Caki2 (cell line): ENCODE measurements around the gene RPS27L. TPM values are rescaled to one million over a fixed set of nuclear protein-coding genes. Genes with fewer than 3 reads are reported as not detected.
"Not testable (repeated sequence)": the region's sequence is repeated elsewhere in the genome, so short reads cannot be mapped to it uniquely, and the experiment has no call there.

Experiments
- DNase-seq: peaks from one replicate; pipeline ENCODE4 v3.0.0-alpha.2; 2015; ENCODE audit warnings: low read depth
- in situ Hi-C: cut with HindIII; loops from 2 replicates; pipeline ENCODE4 v1.10.0; 2016; ENCODE audit warnings: low sequenced_read_pairs, low pct_unique_long_range_greater_than_20kb, mixed read lengths
- total RNA-seq: library from RNA; depleted of rRNA; stranded (reverse); fragments of >200 nt; shearing (Covaris generic); gene quantifications from 2 replicates; pipeline ENCODE4 v1.2.3, GENCODE V29; 2014; ENCODE audit warnings: low replicate concordance; rRNA removed

Gene RPS27L
- total RNA-seq, 1 experiment from 2014 or later: 227 TPM

DNA sequence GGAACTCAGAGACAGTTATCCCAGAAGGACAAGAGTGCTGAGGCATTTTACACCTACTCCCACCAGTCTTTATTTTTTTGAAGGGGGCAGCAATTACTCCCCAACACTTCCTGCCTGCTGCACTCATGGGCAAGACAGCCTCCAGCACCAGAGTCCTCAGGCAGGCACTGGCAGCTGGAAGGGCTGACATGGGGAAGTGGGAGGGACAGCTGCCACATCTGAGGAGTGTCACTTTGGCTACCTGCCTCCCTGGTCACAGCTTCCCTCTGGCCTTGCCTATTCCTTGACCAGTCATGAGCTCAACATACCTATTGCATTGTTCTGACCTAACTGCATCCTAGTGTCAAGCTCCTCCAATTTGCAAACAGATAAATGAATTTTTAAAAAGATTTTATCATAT, 45.8 kb downstream of the RPS27L start:
- no peak for DNase-seq
- in situ Hi-C loops: no loop called here

DNA sequence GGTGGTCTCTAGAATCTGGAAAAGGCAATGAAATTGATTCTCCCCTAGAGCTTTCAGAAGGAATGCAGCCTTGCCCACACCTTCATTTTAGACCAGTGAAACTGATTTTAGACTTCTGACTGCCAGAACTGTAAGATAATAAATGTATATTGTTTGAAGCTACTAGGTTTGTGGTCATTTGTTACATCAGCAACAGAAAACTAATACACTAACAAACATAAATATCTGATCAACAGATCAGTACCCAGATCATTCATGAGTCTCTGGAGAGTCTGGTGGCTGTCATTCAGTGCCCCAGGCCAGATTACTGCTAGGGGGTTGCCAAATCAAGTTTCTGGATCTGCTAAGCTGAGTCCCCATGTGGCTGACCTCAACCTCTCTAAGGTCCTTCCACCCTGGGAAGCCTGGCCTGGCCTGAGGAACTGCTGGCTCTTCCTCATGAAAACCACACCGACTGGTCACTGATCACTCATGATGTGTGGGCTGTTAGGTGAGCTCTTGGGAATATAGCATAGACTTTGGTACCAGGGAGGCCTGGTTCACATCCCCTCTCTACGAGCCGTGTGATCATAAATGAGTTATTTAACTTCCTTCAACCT, 46.8 kb downstream of the RPS27L start:
- DNase-seq: no peak
- in situ Hi-C loops: no loop called here

- in situ Hi-C loops: no loop called here
Measured at GRCh38 chr15:63109920-63110319, 47.4 kb downstream of the RPS27L start.

GRCh38 chr15:63109498-63109897, 47.8 kb downstream of the RPS27L start:
- in situ Hi-C loops: no loop called here
- no peak for DNase-seq

More at GRCh38 chr15:63109920-63110319, 47.4 kb downstream of the RPS27L start:
- DNase-seq: no peak

- DNase-seq: peak; percentile 98
- in situ Hi-C loops: no loop called here
Measured at GRCh38 chr15:63107895-63108546, 49.3 kb downstream of the RPS27L start.

- in situ Hi-C loops, DNase-seq: not testable (repeated sequence)
Measured at GRCh38 chr15:63105354-63105753, 51.9 kb downstream of the RPS27L start.

DNA sequence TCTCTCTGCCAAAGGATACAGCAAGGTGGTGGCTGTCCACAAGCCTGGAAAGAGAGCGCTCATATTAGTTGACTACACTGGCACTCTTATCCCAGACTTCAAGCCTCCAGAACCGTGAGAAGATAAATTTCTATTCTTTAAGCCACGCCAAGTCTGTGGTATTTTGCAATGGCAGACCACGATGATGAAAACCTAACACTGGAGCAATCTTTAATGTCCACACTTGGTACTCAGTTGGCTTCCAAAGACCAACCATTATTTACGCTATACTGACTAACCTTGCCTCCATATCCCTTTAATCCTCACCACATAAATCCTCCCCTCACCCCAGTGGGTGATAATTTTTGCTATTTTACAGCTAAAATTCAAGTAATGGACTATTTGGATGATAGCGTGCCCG, 52.5 kb downstream of the RPS27L start:
- no peak for DNase-seq

GRCh38 chr15:63103416-63103815, 53.9 kb downstream of the RPS27L start:
- in situ Hi-C loops: no loop called here
- no peak for DNase-seq

More for the DNA sequence above, 52.5 kb downstream of the RPS27L start:
- in situ Hi-C loops: no loop called here

DNA sequence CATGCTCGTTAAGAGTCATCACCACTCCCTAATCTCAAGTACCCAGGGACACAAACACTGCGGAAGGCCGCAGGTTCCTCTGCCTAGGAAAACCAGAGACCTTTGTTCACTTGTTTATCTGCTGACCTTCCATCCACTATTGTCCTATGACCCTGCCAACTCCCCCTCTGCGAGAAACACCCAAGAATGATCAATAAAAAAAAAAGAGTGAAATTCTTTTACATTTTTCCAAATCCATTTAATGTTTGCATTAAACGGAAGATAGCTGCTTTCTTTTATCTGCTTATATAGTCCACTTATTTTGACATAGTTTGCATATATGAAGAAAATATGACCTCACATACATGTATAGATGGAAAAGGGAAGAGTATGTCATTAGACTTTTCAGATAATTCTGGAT, 57.7 kb downstream of the RPS27L start:
- DNase-seq, in situ Hi-C loops: not testable (repeated sequence)

GRCh38 chr15:63098901-63099300, 58.4 kb downstream of the RPS27L start:
- in situ Hi-C loops, DNase-seq: not testable (repeated sequence)

Other genes with a start within 250 kb of the RPS27L start
- gene TPM1, start 114.7 kb downstream of the RPS27L start, total RNA-seq: 681 and 770 TPM in 2 replicates
- 10.1 and 20.2 TPM in 2 replicates for gene LACTB, start 35.6 kb downstream of the RPS27L start, total RNA-seq
- gene RAB8B, start 32.1 kb upstream of the RPS27L start, total RNA-seq: 8.0 and 10.4 TPM in 2 replicates
- 3.5 and 5.1 TPM in 2 replicates for gene APH1B, start 120.1 kb upstream of the RPS27L start, total RNA-seq
- 194 and 272 TPM in 2 replicates for gene CA12, start 224.4 kb upstream of the RPS27L start, total RNA-seq